VCaP (cell line): ENCODE data around the gene KLHL17.
"Not testable (repeated sequence)": the region's sequence is repeated elsewhere in the genome, so short reads cannot be mapped to it uniquely, and the experiment has no call there.

Source experiments
- H3K27ac ChIP-seq: fragments of 450-650 bp; 2 replicates; pipeline ENCODE4 v1.5.1; 2017
- TF ChIP-seq, protein P1 (sequence below): fragments of 450-650 bp; conservative IDR thresholded peaks from 2 replicates; pipeline ENCODE4 v1.5.1; 2017; ENCODE audit warnings: mild to moderate bottlenecking, moderate library complexity

KLHL17 gene

DNA sequence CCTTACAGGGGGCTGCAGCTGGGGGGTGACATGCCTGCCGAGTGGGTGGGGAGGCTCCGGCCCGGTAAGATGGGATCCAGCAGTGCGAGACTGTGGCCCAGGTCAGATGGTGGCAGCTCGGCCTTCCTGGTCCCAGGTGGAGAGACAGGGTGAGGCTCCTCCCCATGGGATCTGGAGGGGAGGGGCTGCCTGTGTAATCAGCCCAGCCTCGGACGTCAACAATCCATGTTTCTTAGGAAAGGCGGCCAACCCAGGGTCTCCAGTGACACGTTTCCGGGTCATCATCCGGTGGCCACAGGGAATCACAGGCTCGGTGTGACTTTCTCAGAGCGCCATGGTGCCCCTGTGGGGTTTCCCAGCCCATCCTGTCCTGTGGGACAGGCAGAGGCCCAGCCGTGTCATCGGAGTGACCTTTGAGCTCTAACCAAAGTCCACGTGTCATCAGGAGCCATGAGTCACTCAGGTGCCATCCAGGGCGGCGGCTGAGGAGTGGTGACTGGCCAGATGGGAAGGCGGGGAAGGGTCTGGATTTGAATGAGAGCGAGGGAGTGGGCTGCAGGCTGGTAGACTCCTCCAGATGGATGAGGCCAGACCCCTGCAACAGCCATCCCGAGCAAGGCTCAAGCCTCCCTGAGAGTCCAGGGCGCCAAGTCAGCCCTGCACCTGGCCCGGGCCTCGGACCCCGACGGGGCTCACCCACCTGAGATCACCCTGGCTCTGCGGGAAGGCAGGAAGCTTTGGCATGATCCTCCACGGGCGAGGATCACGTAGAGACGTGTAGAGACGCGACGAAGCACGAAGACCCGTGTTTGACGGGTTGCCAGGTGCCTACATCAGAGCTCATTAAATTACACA is 46.1 kb downstream of the KLHL17 start:
- peak overlapping the region; percentile 82 for H3K27ac ChIP-seq
- TF ChIP-seq, protein P1, sequence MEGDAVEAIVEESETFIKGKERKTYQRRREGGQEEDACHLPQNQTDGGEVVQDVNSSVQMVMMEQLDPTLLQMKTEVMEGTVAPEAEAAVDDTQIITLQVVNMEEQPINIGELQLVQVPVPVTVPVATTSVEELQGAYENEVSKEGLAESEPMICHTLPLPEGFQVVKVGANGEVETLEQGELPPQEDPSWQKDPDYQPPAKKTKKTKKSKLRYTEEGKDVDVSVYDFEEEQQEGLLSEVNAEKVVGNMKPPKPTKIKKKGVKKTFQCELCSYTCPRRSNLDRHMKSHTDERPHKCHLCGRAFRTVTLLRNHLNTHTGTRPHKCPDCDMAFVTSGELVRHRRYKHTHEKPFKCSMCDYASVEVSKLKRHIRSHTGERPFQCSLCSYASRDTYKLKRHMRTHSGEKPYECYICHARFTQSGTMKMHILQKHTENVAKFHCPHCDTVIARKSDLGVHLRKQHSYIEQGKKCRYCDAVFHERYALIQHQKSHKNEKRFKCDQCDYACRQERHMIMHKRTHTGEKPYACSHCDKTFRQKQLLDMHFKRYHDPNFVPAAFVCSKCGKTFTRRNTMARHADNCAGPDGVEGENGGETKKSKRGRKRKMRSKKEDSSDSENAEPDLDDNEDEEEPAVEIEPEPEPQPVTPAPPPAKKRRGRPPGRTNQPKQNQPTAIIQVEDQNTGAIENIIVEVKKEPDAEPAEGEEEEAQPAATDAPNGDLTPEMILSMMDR: no peak

DNA sequence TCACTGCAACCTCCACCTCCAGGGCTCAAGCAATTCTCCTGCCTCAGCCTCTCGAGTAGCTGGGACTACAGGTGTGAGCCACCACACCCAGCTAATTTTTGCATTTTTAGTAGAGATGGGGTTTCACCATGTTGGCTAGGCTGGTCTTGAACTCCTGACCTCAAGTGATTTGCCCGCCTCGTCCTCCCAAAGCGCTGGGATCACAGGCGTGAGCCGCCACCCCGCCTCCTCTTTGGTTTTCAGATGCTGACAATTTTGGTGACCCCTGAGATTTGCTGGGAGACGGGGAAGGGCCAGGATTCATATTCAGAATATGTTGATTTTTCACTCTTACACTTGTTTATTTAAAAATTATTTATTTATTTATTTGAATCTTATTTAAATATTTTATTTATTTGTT is 49.7 kb downstream of the KLHL17 start:
- H3K27ac ChIP-seq: not testable (repeated sequence)

- H3K27ac ChIP-seq: no peak overlapping the region
- TF ChIP-seq, protein P1: no peak
Measured at GRCh38 chr1:1011396-1011949, 51.1 kb downstream of the KLHL17 start.

DNA sequence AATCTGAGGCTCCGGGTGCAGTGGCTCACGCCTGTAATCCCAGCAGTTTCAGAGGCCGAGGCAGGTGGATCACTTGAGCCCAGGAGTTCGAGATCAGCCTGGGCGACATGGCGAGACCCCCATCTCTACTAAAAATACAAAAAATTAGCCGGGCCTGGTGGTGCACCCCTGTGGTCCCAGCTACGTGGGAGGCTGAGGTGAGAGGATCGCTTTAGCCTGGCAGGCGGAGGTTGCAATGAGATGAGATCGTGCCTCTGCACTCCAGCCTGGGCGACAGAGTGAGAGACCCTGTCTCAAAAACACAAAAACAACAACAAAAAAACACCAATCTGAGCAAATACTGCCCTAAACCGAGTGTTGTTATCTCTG is 52.3 kb downstream of the KLHL17 start:
- peak overlapping the region; percentile 81 for H3K27ac ChIP-seq

DNA sequence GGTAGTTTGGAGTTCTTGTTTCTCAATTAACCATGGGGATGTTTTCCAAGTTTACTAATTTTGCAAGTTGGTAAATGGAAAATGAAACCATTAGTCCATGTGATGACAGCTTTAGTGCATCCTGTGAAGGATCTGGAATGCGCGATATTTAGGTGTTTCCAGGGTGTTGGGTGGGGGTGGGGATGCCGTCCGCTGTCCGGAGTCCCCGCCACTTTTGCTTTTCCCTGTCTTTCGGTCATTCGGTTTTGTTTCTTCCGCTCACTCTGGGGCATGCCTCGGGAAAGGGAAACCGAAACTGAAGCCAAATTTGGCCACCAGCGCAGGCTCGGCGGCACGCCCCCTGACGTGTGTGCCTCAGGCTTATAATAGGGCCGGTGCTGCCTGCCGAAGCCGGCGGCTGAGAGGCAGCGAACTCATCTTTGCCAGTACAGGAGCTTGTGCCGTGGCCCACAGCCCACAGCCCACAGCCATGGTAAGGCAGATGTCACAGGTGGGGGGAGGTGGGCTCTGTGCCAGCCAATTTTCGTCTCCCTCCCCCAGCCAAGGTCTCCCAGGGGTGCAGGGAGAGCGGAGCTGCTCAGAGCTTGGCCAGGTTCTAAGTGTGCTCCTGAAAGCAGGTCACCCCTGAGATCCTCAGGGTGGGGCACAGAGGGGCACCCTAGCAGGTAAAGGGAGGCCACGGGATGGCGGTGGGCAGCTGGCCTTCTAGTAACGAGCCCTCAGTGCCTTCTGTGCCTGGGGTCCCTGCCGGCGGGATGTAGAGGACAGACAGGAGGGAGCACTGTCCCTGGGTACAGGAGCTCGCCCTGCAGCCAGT is 52.9 kb downstream of the KLHL17 start, which contains the start of gene ISG15:
TSS of gene ISG15 (plus strand) at position 393 of the 817 bp plus-strand sequence. CDS start at position 470, 77 bp downstream.
- TF ChIP-seq, protein P1: no peak
- H3K27ac ChIP-seq: peak within 1 kb of the TSS; percentile 81

DNA sequence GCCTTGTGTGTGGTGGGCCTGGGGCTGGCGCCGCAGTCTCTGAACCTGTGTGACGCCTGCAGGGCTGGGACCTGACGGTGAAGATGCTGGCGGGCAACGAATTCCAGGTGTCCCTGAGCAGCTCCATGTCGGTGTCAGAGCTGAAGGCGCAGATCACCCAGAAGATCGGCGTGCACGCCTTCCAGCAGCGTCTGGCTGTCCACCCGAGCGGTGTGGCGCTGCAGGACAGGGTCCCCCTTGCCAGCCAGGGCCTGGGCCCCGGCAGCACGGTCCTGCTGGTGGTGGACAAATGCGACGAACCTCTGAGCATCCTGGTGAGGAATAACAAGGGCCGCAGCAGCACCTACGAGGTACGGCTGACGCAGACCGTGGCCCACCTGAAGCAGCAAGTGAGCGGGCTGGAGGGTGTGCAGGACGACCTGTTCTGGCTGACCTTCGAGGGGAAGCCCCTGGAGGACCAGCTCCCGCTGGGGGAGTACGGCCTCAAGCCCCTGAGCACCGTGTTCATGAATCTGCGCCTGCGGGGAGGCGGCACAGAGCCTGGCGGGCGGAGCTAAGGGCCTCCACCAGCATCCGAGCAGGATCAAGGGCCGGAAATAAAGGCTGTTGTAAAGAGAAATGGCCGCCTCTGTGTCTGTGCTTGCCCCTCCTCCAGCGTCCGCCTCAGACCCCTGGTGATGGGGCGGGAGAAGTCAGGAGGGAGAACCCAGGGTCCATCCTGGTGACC is 53.7 kb downstream of the KLHL17 start:
- H3K27ac ChIP-seq: peak overlapping the region; percentile 81
- TF ChIP-seq, protein P1: no peak

GRCh38 chr1:1014799-1015681 is 54.7 kb downstream of the KLHL17 start:
- TF ChIP-seq, protein P1: peak; percentile 60
- H3K27ac ChIP-seq: peak overlapping the region; percentile 81
